Measurements from ENCODE around the gene PKHD1. TPM values are rescaled to one million over a fixed set of nuclear protein-coding genes. Genes with fewer than 3 reads are reported as not detected.

PKHD1 gene
- total and polyA plus RNA-seq, 2 experiments from 2014 or later, result 0.47 to 3.3 TPM

DNA sequence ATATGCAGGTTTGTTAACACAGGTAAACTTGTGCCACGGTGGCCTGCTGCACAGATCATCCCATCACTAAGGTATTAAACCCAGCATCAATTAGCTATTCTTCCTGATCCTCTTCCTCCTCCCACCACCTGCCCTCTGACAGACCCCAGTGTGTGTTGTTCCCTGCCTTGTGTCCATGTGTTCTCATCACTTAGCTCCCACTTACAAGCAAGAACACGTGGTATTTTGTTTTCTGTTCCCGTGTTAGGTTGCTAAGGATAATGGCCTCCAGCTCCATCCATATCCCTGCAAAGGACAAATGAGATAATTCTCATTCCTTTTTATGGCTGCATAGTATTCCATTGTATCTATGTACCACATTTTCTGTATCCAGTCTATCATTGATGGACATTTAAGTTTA, 294.0 kb downstream of the PKHD1 start:
- H3K4me3 ChIP-seq, result no peak overlapping the region
- H3K4me1 ChIP-seq (ENCODE audit: insufficient read depth), result no peaks in the 10 kb centered on the region
- no peaks in the 10 kb centered on the region for H3K79me2 ChIP-seq
- H3K9me2 ChIP-seq (replicated peaks; ENCODE audit: insufficient read depth), result no peaks in the 10 kb centered on the region
- H3K9me3 ChIP-seq (ENCODE audit: low read depth), result peaks cover 5% of the 10 kb centered on the region
- DNase-seq (ENCODE audit: low spot score), result no peak
- no peak overlapping the region for H3K4me2 ChIP-seq
- H2AFZ ChIP-seq, result no peak overlapping the region
- H3K27ac ChIP-seq, result no peak overlapping the region
- no peaks in the 10 kb centered on the region for H3K27me3 ChIP-seq
- WGBS (ENCODE audit: low lambda C conversion rate, missing lambda C conversion rate), result 91% methylated on average over 3 of the region's 3 CpGs
- no peaks in the 10 kb centered on the region for H4K20me1 ChIP-seq (ENCODE audit: insufficient read depth, poor library complexity, severe bottlenecking)
- no peaks in the 10 kb centered on the region for H3K36me3 ChIP-seq (replicated peaks; ENCODE audit: insufficient read depth, low read depth)
- TF ChIP-seq EZH2 (IDR thresholded peaks at IDR 0.05; ENCODE audit: borderline replicate concordance), result no peak
- no peak for TF ChIP-seq EZH2phosphoT487 (IDR thresholded peaks at IDR 0.05; ENCODE audit: low read depth, severe bottlenecking, unreplicated experiment)
- TF ChIP-seq, protein P1, sequence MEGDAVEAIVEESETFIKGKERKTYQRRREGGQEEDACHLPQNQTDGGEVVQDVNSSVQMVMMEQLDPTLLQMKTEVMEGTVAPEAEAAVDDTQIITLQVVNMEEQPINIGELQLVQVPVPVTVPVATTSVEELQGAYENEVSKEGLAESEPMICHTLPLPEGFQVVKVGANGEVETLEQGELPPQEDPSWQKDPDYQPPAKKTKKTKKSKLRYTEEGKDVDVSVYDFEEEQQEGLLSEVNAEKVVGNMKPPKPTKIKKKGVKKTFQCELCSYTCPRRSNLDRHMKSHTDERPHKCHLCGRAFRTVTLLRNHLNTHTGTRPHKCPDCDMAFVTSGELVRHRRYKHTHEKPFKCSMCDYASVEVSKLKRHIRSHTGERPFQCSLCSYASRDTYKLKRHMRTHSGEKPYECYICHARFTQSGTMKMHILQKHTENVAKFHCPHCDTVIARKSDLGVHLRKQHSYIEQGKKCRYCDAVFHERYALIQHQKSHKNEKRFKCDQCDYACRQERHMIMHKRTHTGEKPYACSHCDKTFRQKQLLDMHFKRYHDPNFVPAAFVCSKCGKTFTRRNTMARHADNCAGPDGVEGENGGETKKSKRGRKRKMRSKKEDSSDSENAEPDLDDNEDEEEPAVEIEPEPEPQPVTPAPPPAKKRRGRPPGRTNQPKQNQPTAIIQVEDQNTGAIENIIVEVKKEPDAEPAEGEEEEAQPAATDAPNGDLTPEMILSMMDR (IDR thresholded peaks at IDR 0.05; ENCODE audit: poor library complexity), result no peak

DNA sequence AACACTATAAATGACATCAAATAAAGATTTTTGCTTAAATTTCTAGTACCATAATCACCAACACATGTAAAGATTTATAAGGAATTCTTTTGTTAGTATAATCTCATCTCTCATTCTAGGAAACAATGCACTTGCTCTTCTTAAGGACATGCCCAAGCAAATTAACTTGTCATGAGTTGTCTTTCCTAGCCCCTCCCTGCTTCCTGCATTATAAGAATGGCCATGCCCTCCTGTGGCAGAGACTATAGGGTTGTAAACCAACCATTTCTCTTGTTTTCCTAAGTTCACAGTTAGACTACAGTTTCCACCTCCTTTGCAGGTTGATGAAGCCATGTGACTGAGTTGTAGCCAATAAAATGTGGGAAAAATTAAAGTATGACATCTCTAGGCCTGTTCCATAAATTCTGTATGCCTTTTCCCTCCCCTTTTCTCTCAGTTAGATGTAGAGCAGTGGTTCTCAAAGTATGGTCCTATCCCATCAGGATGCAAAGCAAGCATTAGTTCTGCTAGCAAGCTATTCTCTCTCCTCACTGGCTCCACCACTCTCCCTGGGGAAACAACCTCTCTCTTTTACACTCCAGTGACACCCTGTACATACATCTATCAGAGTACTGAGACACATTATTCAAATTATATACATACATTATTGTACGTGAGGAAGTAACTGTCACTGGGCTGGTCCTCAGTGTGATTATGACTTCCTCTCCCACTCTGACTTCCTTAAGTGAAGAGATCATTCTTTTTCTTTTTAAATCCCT, 295.0 kb downstream of the PKHD1 start:
- Histone ChIP-seq H3K27ac (no peak overlapping the region), H3K79me2 (no peaks in the 10 kb centered on the region), H3K4me2 (no peak overlapping the region), H3K4me1 (ENCODE audit: insufficient read depth) (no peaks in the 10 kb centered on the region), H3K9me2 (replicated peaks; ENCODE audit: insufficient read depth) (no peaks in the 10 kb centered on the region), H4K20me1 (ENCODE audit: insufficient read depth, poor library complexity, severe bottlenecking) (no peaks in the 10 kb centered on the region), H2AFZ (no peak overlapping the region), H3K4me3 (no peak overlapping the region), H3K9me3 (ENCODE audit: low read depth) (peaks cover 5% of the 10 kb centered on the region), H3K36me3 (replicated peaks; ENCODE audit: insufficient read depth, low read depth) (no peaks in the 10 kb centered on the region), H3K27me3 (no peaks in the 10 kb centered on the region)
- no peak for TF ChIP-seq EZH2phosphoT487 (IDR thresholded peaks at IDR 0.05; ENCODE audit: low read depth, severe bottlenecking, unreplicated experiment)
- TF ChIP-seq, protein P1 (IDR thresholded peaks at IDR 0.05; ENCODE audit: poor library complexity), result no peak
- TF ChIP-seq EZH2 (IDR thresholded peaks at IDR 0.05; ENCODE audit: borderline replicate concordance), result no peak
- DNase-seq (ENCODE audit: low spot score), result no peak
- 67% methylated on average over 1 of the region's 1 CpG for WGBS (ENCODE audit: low lambda C conversion rate, missing lambda C conversion rate)

DNA sequence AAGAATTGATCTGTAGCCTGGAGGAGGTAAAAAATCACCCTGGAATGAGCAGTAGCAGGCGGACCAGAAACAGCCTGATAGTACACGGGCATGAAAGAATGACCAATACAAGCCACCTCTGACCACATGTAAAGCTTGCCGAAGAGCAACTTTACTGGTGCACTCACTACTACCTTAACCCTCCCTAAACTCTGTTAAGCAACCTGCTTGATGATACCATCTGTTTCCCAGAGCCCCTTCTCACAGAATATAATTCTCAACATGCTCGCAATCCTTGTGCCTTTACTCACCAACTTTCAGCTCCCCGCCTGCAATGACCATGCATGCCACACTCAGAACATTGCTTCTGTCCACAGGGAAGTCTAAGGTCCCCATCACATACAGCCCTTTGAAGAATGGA, 296.5 kb downstream of the PKHD1 start:
- Histone ChIP-seq H4K20me1 (ENCODE audit: insufficient read depth, poor library complexity, severe bottlenecking) (no peaks in the 10 kb centered on the region), H3K27ac (no peak overlapping the region), H3K4me2 (no peak overlapping the region), H3K79me2 (no peaks in the 10 kb centered on the region), H3K4me3 (no peak overlapping the region), H2AFZ (no peak overlapping the region), H3K9me2 (replicated peaks; ENCODE audit: insufficient read depth) (no peaks in the 10 kb centered on the region), H3K36me3 (replicated peaks; ENCODE audit: insufficient read depth, low read depth) (no peaks in the 10 kb centered on the region), H3K27me3 (no peaks in the 10 kb centered on the region), H3K4me1 (ENCODE audit: insufficient read depth) (no peaks in the 10 kb centered on the region), H3K9me3 (ENCODE audit: low read depth) (peaks cover 5% of the 10 kb centered on the region)
- no peak for DNase-seq (ENCODE audit: low spot score)
- TF ChIP-seq, protein P1 (IDR thresholded peaks at IDR 0.05; ENCODE audit: poor library complexity), result no peak
- no peak for TF ChIP-seq EZH2phosphoT487 (IDR thresholded peaks at IDR 0.05; ENCODE audit: low read depth, severe bottlenecking, unreplicated experiment)
- TF ChIP-seq EZH2 (IDR thresholded peaks at IDR 0.05; ENCODE audit: borderline replicate concordance), result no peak
- 90% methylated on average over 5 of the region's 5 CpGs for WGBS (ENCODE audit: low lambda C conversion rate, missing lambda C conversion rate)

All from hepatocyte (in vitro differentiated cells).